ENCODE results near the gene PHF19. TPM values are rescaled to one million over a fixed set of nuclear protein-coding genes. Genes with fewer than 3 reads are reported as not detected.

Gene PHF19
- polyA plus RNA-seq, 1 donor (not counting 4 experiments of a cell fraction or from before 2014, with no cell fraction given) = 11.7 TPM

- no peak for FAIRE-seq
- Histone ChIP-seq H3K27me3 (ENCODE audit: control insufficient read depth, extremely low read depth, insufficient read depth, low read length) (no peaks in the 10 kb centered on the region), H4K20me1 (ENCODE audit: control insufficient read depth, extremely low read depth, insufficient read depth, low read length) (no peaks in the 10 kb centered on the region), H3K4me2 (ENCODE audit: control insufficient read depth, extremely low read depth, insufficient read depth, low read depth, low read length) (no peak overlapping the region), H3K9me1 (ENCODE audit: control insufficient read depth, extremely low read depth, insufficient read depth, low read length) (no peaks in the 10 kb centered on the region), H3K4me3 (ENCODE audit: control insufficient read depth in 2 of 3, extremely low read depth in 1 of 3, insufficient read depth in 2 of 3, low read depth in 1 of 3, low read length in 3 of 3) (no peak overlapping the region), H3K27ac (ENCODE audit: control insufficient read depth, insufficient read depth, low read length) (no peak overlapping the region), H2AFZ (ENCODE audit: control insufficient read depth, low read length) (no peak overlapping the region), H3K4me1 (ENCODE audit: control insufficient read depth, extremely low read depth, insufficient read depth, low read length) (no peaks in the 10 kb centered on the region), H3K36me3 (ENCODE audit: control insufficient read depth in 2 of 2, extremely low read depth in 1 of 2, insufficient read depth in 2 of 2, low read length in 2 of 2) (no peaks in the 10 kb centered on the region), H3K79me2 (ENCODE audit: control insufficient read depth, insufficient read depth, low read length) (no peaks in the 10 kb centered on the region), H3K9me3 (ENCODE audit: control insufficient read depth, low read depth, low read length) (no peaks in the 10 kb centered on the region), H3K9ac (ENCODE audit: control insufficient read depth, extremely low read depth, insufficient read depth, low read length) (no peak overlapping the region)
- DNase-seq (ENCODE audit: low read depth, low spot score) = no peak
- dilution Hi-C loops (cut with MboI; ENCODE audit: extremely low pct_ligation_motif_present, low sequenced_read_pairs) = no loop called here
- TF ChIP-seq EZH2 (IDR thresholded peaks at IDR 0.05; ENCODE audit: low read length) (no peak), CTCF (optimal IDR thresholded peaks at IDR 0.05 in 1 of 3, IDR thresholded peaks at IDR 0.05 in 1 of 3, conservative IDR thresholded peaks at IDR 0.05 in 1 of 3; ENCODE audit: extremely low read depth in 1 of 3, insufficient read depth in 2 of 3, low read length in 3 of 3) (no peak)
These were observed 25.0 kb upstream of the PHF19 start for GRCh38 chr9:120901755-120902568.

GRCh38 chr9:120900824-120901223, 23.8 kb upstream of the PHF19 start:
- no peaks in the 10 kb centered on the region for H3K9me1 ChIP-seq (ENCODE audit: control insufficient read depth, extremely low read depth, insufficient read depth, low read length)
- H3K9me3 ChIP-seq (ENCODE audit: control insufficient read depth, low read depth, low read length) = no peaks in the 10 kb centered on the region
- no peak overlapping the region for H3K9ac ChIP-seq (ENCODE audit: control insufficient read depth, extremely low read depth, insufficient read depth, low read length)
- dilution Hi-C loops (cut with MboI; ENCODE audit: extremely low pct_ligation_motif_present, low sequenced_read_pairs) = no loop called here
- no peak overlapping the region for H3K27ac ChIP-seq (ENCODE audit: control insufficient read depth, insufficient read depth, low read length)
- no peaks in the 10 kb centered on the region for H3K4me1 ChIP-seq (ENCODE audit: control insufficient read depth, extremely low read depth, insufficient read depth, low read length)
- no peaks in the 10 kb centered on the region for H3K79me2 ChIP-seq (ENCODE audit: control insufficient read depth, insufficient read depth, low read length)
- DNase-seq (ENCODE audit: low read depth, low spot score) (no peak), FAIRE-seq (no peak)
- no peak overlapping the region for H3K4me2 ChIP-seq (ENCODE audit: control insufficient read depth, extremely low read depth, insufficient read depth, low read depth, low read length)
- H4K20me1 ChIP-seq (ENCODE audit: control insufficient read depth, extremely low read depth, insufficient read depth, low read length) = no peaks in the 10 kb centered on the region
- TF ChIP-seq CTCF (optimal IDR thresholded peaks at IDR 0.05 in 1 of 3, IDR thresholded peaks at IDR 0.05 in 1 of 3, conservative IDR thresholded peaks at IDR 0.05 in 1 of 3; ENCODE audit: extremely low read depth in 1 of 3, insufficient read depth in 2 of 3, low read length in 3 of 3) (no peak), EZH2 (IDR thresholded peaks at IDR 0.05; ENCODE audit: low read length) (no peak)
- H3K36me3 ChIP-seq (ENCODE audit: control insufficient read depth in 2 of 2, extremely low read depth in 1 of 2, insufficient read depth in 2 of 2, low read length in 2 of 2) = no peaks in the 10 kb centered on the region
- H3K4me3 ChIP-seq (ENCODE audit: control insufficient read depth in 2 of 3, extremely low read depth in 1 of 3, insufficient read depth in 2 of 3, low read depth in 1 of 3, low read length in 3 of 3) = no peak overlapping the region
- no peak overlapping the region for H2AFZ ChIP-seq (ENCODE audit: control insufficient read depth, low read length)
- no peaks in the 10 kb centered on the region for H3K27me3 ChIP-seq (ENCODE audit: control insufficient read depth, extremely low read depth, insufficient read depth, low read length)
